Activated T-cell treated with anti-CD3 and anti-CD28 coated beads, Interleukin-2, amount 50 U/mL, for 48 hours (primary cell): ENCODE results near the gene SSBP3.

Experiments used
- DNase-seq, 2 experiments: peaks; one replicate each; pipeline ENCODE4 v3.0.0-alpha.2; 2020

SSBP3 gene

GRCh38 chr1:54263601-54264226 is 142.5 kb downstream of the SSBP3 start:
- DNase-seq = no peak

GRCh38 chr1:54262244-54262643 is 143.9 kb downstream of the SSBP3 start:
- no peak for DNase-seq

GRCh38 chr1:54260810-54261209 is 145.4 kb downstream of the SSBP3 start:
- no peak for DNase-seq

- DNase-seq = no peak
Measured at GRCh38 chr1:54259546-54260140, 146.6 kb downstream of the SSBP3 start.

- DNase-seq = no peak
Measured at GRCh38 chr1:54257876-54258275, 148.3 kb downstream of the SSBP3 start.

- DNase-seq = no peak
Measured at GRCh38 chr1:54257346-54257620, 148.9 kb downstream of the SSBP3 start.

- DNase-seq = no peak
Measured at GRCh38 chr1:54256522-54257345, 149.5 kb downstream of the SSBP3 start.

GRCh38 chr1:54255026-54255702 is 151.0 kb downstream of the SSBP3 start:
- no peak for DNase-seq

GRCh38 chr1:54254055-54254454 is 152.1 kb downstream of the SSBP3 start:
- DNase-seq = no peak

- no peak for DNase-seq
Measured at GRCh38 chr1:54253480-54253879, 152.7 kb downstream of the SSBP3 start.

- DNase-seq = no peak
Measured at GRCh38 chr1:54252371-54252936, 153.7 kb downstream of the SSBP3 start.

GRCh38 chr1:54250670-54251069 is 155.5 kb downstream of the SSBP3 start:
- no peak for DNase-seq

- DNase-seq = no peak
Measured at GRCh38 chr1:54249819-54250435, 156.3 kb downstream of the SSBP3 start.

GRCh38 chr1:54248966-54249365 is 157.2 kb downstream of the SSBP3 start:
- DNase-seq = no peak

GRCh38 chr1:54247863-54248515 is 158.2 kb downstream of the SSBP3 start:
- no peak for DNase-seq

- DNase-seq = no peak
Measured at GRCh38 chr1:54246116-54246721, 160.0 kb downstream of the SSBP3 start.

GRCh38 chr1:54245501-54245900 is 160.7 kb downstream of the SSBP3 start:
- DNase-seq = no peak

GRCh38 chr1:54244655-54245054 is 161.5 kb downstream of the SSBP3 start:
- DNase-seq = no peak

- DNase-seq = no peak
Measured at GRCh38 chr1:54243022-54243421, 163.2 kb downstream of the SSBP3 start.

- no peak for DNase-seq
Measured at GRCh38 chr1:54241364-54241763, 164.8 kb downstream of the SSBP3 start.

- DNase-seq = no peak
Measured at GRCh38 chr1:54240741-54241335, 165.4 kb downstream of the SSBP3 start.

GRCh38 chr1:54239631-54240031 is 166.6 kb downstream of the SSBP3 start:
- no peak for DNase-seq
